ENCODE data around the gene NUDT16L1.

NUDT16L1 gene

DNA sequence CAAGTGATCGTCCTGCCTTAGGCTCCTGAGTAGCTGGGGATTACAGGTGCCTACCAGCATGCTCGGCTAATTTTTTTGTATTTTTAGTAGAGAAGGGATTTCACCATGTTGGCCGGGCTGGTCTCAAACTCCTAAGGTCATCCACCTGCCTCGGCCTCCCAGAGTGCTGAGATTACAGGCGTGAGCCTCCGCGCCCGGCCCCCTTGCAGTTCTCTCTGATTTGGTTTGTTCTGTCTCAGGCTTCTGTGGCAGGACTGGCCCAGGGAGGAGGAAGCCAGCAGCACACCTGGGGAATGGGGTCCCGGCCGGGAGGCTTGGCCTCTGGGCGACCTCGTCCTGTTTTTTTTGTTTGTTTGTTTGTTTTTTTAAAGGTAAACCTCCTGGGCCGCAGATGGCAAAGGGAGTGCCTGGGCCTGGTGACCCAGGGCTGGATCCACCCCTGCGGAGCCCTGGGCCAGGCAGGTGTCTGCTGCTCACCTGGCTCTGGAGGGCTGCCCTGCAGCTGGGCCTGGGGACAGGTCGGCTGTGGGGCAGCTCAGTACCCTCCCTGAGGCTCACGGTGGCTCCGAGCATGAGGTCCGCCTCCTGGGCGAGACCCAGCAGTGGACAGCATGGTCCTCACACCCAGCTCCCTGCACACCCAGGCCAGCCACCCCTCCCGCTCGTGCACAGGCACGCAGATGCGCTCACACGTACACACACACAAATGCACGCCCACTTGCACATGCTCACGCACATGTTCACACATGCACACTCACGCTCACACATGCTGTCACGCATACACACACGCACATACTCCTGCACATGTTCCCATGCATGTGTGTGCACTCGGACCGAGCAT, 3.3 kb upstream of the NUDT16L1 start:
- Histone ChIP-seq H2AFZ (ENCODE audit: low read length) (no peak overlapping the region), H3K27me3 (ENCODE audit: insufficient read depth, low read length) (no peaks in the 10 kb centered on the region), H3K4me2 (ENCODE audit: low read length) (no peak overlapping the region), H3K9me2 (ENCODE audit: low read depth, low read length) (no peaks in the 10 kb centered on the region), H3K79me2 (ENCODE audit: insufficient read depth, low read length) (no peaks in the 10 kb centered on the region), H3K36me3 (ENCODE audit: insufficient read depth, low read length) (peaks cover 8% of the 10 kb centered on the region; the same call in 1 of the 2 replicates), H3K4me1 (ENCODE audit: insufficient read depth, low read length, severe bottlenecking) (peaks cover 17% of the 10 kb centered on the region), H4K20me1 (ENCODE audit: insufficient read depth, low read length) (no peaks in the 10 kb centered on the region), H3K9ac (ENCODE audit: low read length) (no peak overlapping the region), H3K27ac (ENCODE audit: low read depth, low read length, poor library complexity, severe bottlenecking) (no peak overlapping the region), H3K4me3 (ENCODE audit: low read depth, low read length, poor library complexity, severe bottlenecking) (no peak overlapping the region), H3K9me3 (ENCODE audit: low read length) (no peaks in the 10 kb centered on the region), H3F3A (ENCODE audit: insufficient read depth, low read length) (no peaks in the 10 kb centered on the region; the same call in 1 of the 2 replicates)
- TF ChIP-seq CTCF (IDR thresholded peaks at IDR 0.05; ENCODE audit: low read length) (no peak), EZH2 (IDR thresholded peaks at IDR 0.05; ENCODE audit: borderline replicate concordance, low read length) (no peak)

DNA sequence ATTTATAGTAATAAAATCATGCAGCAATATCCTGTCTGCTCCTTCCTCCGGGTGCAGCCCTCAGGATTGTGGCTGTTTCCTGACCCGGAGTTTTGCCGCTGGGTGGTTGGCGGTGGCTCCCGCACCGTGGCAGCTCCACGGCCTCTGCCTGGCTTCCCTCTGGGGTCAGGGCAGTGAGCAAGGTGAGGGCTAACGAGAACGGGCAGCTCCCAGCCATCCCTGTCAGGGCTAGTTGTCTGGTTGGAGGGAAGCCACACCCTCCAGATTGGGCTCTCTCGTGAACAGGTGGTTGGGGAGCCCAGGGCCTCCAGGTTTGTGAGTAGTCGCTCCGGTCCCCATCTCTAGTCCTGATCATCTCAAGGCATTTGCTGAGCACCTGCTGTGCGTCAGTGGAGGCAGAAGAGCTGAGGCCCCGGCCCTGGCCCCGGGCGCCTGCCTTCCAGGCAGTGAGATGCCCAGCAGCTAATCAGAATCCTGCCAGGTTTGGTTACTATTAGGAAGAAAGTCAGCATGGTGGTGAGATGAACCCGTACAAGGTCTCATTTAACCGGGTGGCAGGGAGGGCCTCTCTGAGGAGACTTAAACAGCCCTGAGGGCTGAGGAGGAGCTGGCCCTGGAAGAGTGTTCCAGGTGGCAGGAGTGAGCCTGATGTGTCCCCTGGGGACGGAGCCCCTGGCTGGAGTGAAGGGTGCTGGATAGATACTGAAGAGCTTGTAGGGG, 2.3 kb upstream of the NUDT16L1 start:
- H4K20me1 ChIP-seq (ENCODE audit: insufficient read depth, low read length), result no peaks in the 10 kb centered on the region
- no peak overlapping the region for H3K4me3 ChIP-seq (ENCODE audit: low read depth, low read length, poor library complexity, severe bottlenecking)
- no peak overlapping the region for H3K9ac ChIP-seq (ENCODE audit: low read length)
- no peak overlapping the region for H2AFZ ChIP-seq (ENCODE audit: low read length)
- no peaks in the 10 kb centered on the region; the same call in 1 of the 2 replicates for H3F3A ChIP-seq (ENCODE audit: insufficient read depth, low read length)
- no peak overlapping the region for H3K27ac ChIP-seq (ENCODE audit: low read depth, low read length, poor library complexity, severe bottlenecking)
- peaks cover 18% of the 10 kb centered on the region; the same call in 1 of the 2 replicates for H3K36me3 ChIP-seq (ENCODE audit: insufficient read depth, low read length)
- H3K27me3 ChIP-seq (ENCODE audit: insufficient read depth, low read length), result no peaks in the 10 kb centered on the region
- H3K79me2 ChIP-seq (ENCODE audit: insufficient read depth, low read length), result no peaks in the 10 kb centered on the region
- peaks cover 21% of the 10 kb centered on the region for H3K4me1 ChIP-seq (ENCODE audit: insufficient read depth, low read length, severe bottlenecking)
- H3K4me2 ChIP-seq (ENCODE audit: low read length), result no peak overlapping the region
- H3K9me3 ChIP-seq (ENCODE audit: low read length), result no peaks in the 10 kb centered on the region
- H3K9me2 ChIP-seq (ENCODE audit: low read depth, low read length), result no peaks in the 10 kb centered on the region
- no peak for TF ChIP-seq CTCF (IDR thresholded peaks at IDR 0.05; ENCODE audit: low read length)
- TF ChIP-seq EZH2 (IDR thresholded peaks at IDR 0.05; ENCODE audit: borderline replicate concordance, low read length), result no peak

DNA sequence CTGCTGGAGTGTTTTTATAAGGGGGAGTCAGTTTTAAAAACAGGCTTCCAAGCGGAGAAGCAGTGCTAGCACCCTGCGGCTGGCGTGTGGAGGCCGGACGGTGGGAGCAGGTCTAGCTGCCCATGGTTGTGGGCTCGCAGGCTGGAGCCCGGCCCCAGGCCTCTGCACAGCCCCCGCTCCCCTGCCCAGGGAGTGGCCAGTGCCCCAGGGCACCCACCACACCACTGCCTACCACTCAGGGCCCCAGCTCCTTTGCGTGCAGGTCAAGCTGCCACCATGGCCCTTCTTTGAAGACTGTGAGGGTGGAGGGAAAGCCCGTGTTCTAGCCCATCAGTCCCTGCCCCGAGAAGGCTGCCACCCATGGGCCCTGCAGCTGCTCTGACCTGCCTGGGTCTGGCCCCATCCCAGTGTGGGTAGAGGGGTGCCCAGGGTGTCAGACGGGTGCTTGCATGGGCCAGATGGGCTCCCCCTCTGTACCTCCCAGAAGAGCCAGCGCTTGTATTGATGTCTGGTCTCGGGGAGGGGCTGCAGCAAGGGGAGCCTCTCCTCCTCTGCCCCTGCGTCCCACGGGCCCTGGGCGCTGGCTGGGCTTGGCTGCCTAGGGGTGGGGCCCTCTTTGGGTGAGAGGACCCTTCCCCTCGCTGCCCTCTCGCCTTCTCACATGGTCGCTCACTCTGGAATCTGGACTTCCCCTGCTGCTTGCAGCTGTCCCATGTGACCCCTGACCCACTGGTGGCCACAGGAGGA, 1.5 kb upstream of the NUDT16L1 start:
- H3K9me3 ChIP-seq (ENCODE audit: low read length), result no peaks in the 10 kb centered on the region
- no peak overlapping the region for H3K27ac ChIP-seq (ENCODE audit: low read depth, low read length, poor library complexity, severe bottlenecking)
- peaks cover 21% of the 10 kb centered on the region for H3K4me1 ChIP-seq (ENCODE audit: insufficient read depth, low read length, severe bottlenecking)
- no peak overlapping the region for H3K4me2 ChIP-seq (ENCODE audit: low read length)
- no peak overlapping the region for H3K4me3 ChIP-seq (ENCODE audit: low read depth, low read length, poor library complexity, severe bottlenecking)
- TF ChIP-seq CTCF (IDR thresholded peaks at IDR 0.05; ENCODE audit: low read length) (no peak), EZH2 (IDR thresholded peaks at IDR 0.05; ENCODE audit: borderline replicate concordance, low read length) (no peak)
- H3K36me3 ChIP-seq (ENCODE audit: insufficient read depth, low read length), result peaks cover 20% of the 10 kb centered on the region; the same call in 1 of the 2 replicates
- H2AFZ ChIP-seq (ENCODE audit: low read length), result no peak overlapping the region
- H3K9me2 ChIP-seq (ENCODE audit: low read depth, low read length), result no peaks in the 10 kb centered on the region
- no peaks in the 10 kb centered on the region; the same call in 1 of the 2 replicates for H3F3A ChIP-seq (ENCODE audit: insufficient read depth, low read length)
- H3K27me3 ChIP-seq (ENCODE audit: insufficient read depth, low read length), result no peaks in the 10 kb centered on the region
- no peaks in the 10 kb centered on the region for H3K79me2 ChIP-seq (ENCODE audit: insufficient read depth, low read length)
- H3K9ac ChIP-seq (ENCODE audit: low read length), result no peak overlapping the region; the same call in 1 of the 2 replicates
- H4K20me1 ChIP-seq (ENCODE audit: insufficient read depth, low read length), result no peaks in the 10 kb centered on the region
